DND-41 (cell line): ENCODE results near the gene P3H1.

Experiments
- ATAC-seq: fragments of 200-7000 bp; cut with Tn5 transposase; 3 replicates; pipeline ENCODE4 v1.9.1; 2021; ENCODE audit warnings: low read depth; ENCODE audit not compliant: insufficient read depth
- DNase-seq: peaks from one replicate; pipeline ENCODE4 v3.0.0-alpha.2; 2020
- H2AFZ ChIP-seq: 2 replicates; pipeline ENCODE4 v1.6.0; 2012; ENCODE audit warnings: low read depth, low read length
- H3K27ac ChIP-seq: 2 replicates; pipeline ENCODE4 v1.5.1; 2012; ENCODE audit warnings: low read length, inconsistent platforms
- H3K27me3 ChIP-seq: fragments of 200-600 bp; sonication (generic); 2 replicates; pipeline ENCODE4 v1.6.0; 2012; ENCODE audit warnings: low read length, mild to moderate bottlenecking, inconsistent platforms; ENCODE audit not compliant: insufficient read depth, poor library complexity
- H3K36me3 ChIP-seq: 2 replicates; pipeline ENCODE4 v1.5.1; 2012; ENCODE audit warnings: low read length, inconsistent platforms; ENCODE audit not compliant: insufficient read depth
- H3K4me1 ChIP-seq: 2 replicates; pipeline ENCODE4 v1.5.1; 2012; ENCODE audit warnings: mild to moderate bottlenecking, low read length; ENCODE audit not compliant: insufficient read depth
- H3K4me2 ChIP-seq: 2 replicates; pipeline ENCODE4 v1.6.0; 2012; ENCODE audit warnings: mild to moderate bottlenecking, moderate library complexity, low read length, inconsistent platforms; ENCODE audit not compliant: insufficient read depth
- H3K4me3 ChIP-seq, 2 experiments: fragments of 200-600 bp in 1 of 2; shearing (Covaris generic) in 1 of 2; 2 replicates each; pipeline ENCODE4 v1.5.1; 2012 to 2016; ENCODE audit warnings: inconsistent platforms in 2 of 2, low read length in 2 of 2, mild to moderate bottlenecking in 2 of 2, low read depth in 1 of 2, moderate library complexity in 1 of 2
- H3K79me2 ChIP-seq: 2 replicates; pipeline ENCODE4 v1.6.0; 2012; ENCODE audit warnings: low read length, inconsistent platforms; ENCODE audit not compliant: insufficient read depth
- H3K9ac ChIP-seq: 2 replicates; pipeline ENCODE4 v1.6.0; 2012; ENCODE audit warnings: low read depth, mild to moderate bottlenecking, inconsistent platforms, low read length, moderate library complexity
- H3K9me3 ChIP-seq: 2 replicates; pipeline ENCODE4 v1.5.1; 2012; ENCODE audit warnings: low read length, moderate library complexity, mild to moderate bottlenecking, inconsistent platforms; ENCODE audit not compliant: insufficient read depth, severe bottlenecking
- H4K20me1 ChIP-seq: 2 replicates; pipeline ENCODE4 v1.6.0; 2012; ENCODE audit warnings: low read length; ENCODE audit not compliant: insufficient read depth
- CTCF ChIP-seq: IDR thresholded peaks from 2 replicates; pipeline ENCODE4 v1.5.1; 2012; ENCODE audit warnings: borderline replicate concordance, low read length, moderate library complexity, mild to moderate bottlenecking; ENCODE audit not compliant: poor library complexity, severe bottlenecking; ENCODE audit errors: extremely low read depth
- EZH2 ChIP-seq: IDR thresholded peaks from 3 replicates; pipeline ENCODE4 v1.6.1; 2012; ENCODE audit warnings: borderline replicate concordance, low read depth, mild to moderate bottlenecking, moderate library complexity, low read length, inconsistent platforms; ENCODE audit not compliant: severe bottlenecking

The P3H1 gene

GRCh38 chr1:42741706-42742105, 25.1 kb downstream of the P3H1 start:
- no peak for DNase-seq
- H3K36me3 ChIP-seq, result peaks cover 14% of the 10 kb centered on the region
- no peak overlapping the region for H2AFZ ChIP-seq
- no peak overlapping the region for H3K27ac ChIP-seq
- no peak overlapping the region for H3K9ac ChIP-seq
- H3K4me1 ChIP-seq, result no peaks in the 10 kb centered on the region
- no peak overlapping the region for H3K4me2 ChIP-seq
- H3K9me3 ChIP-seq, result no peaks in the 10 kb centered on the region
- no peaks in the 10 kb centered on the region for H3K79me2 ChIP-seq
- TF ChIP-seq CTCF (no peak), EZH2 (no peak)
- no peaks in the 10 kb centered on the region for H3K27me3 ChIP-seq
- ATAC-seq, result no peak
- no peaks in the 10 kb centered on the region for H4K20me1 ChIP-seq
- H3K4me3 ChIP-seq, result no peak overlapping the region

GRCh38 chr1:42740851-42741580, 25.8 kb downstream of the P3H1 start:
- TF ChIP-seq CTCF (no peak), EZH2 (no peak)
- Histone ChIP-seq H3K27ac (no peak overlapping the region), H3K79me2 (no peaks in the 10 kb centered on the region), H2AFZ (no peak overlapping the region), H3K4me3 (no peak overlapping the region), H3K9ac (no peak overlapping the region), H3K4me2 (no peak overlapping the region), H4K20me1 (no peaks in the 10 kb centered on the region), H3K36me3 (peaks cover 7% of the 10 kb centered on the region), H3K4me1 (no peaks in the 10 kb centered on the region), H3K9me3 (no peaks in the 10 kb centered on the region), H3K27me3 (no peaks in the 10 kb centered on the region)
- DNase-seq, result no peak
- ATAC-seq, result no peak

GRCh38 chr1:42739753-42740700, 26.8 kb downstream of the P3H1 start, which contains the start of gene CLDN19:
TSS of gene CLDN19 (minus strand) at chr1:42740236. CDS start at chr1:42740063, 173 bp downstream.
- no peak within 1 kb of the TSS for H3K4me2 ChIP-seq
- H3K9ac ChIP-seq, result no peak within 1 kb of the TSS
- H4K20me1 ChIP-seq, result no peaks in the 10 kb centered on the region
- DNase-seq (no peak), ATAC-seq (no peak)
- no peaks in the 10 kb centered on the region for H3K36me3 ChIP-seq
- no peak within 1 kb of the TSS for H3K27ac ChIP-seq
- no peaks in the 10 kb centered on the region for H3K4me1 ChIP-seq
- H3K27me3 ChIP-seq, result no peaks in the 10 kb centered on the region
- H3K9me3 ChIP-seq, result no peaks in the 10 kb centered on the region
- H3K79me2 ChIP-seq, result no peaks in the 10 kb centered on the region
- H3K4me3 ChIP-seq, result no peak within 1 kb of the TSS
- H2AFZ ChIP-seq, result no peak within 1 kb of the TSS
- TF ChIP-seq CTCF, result no peak
- TF ChIP-seq EZH2, result no peak
